HEK293T (cell line): ENCODE data around the gene SELENOM.

Source experiments
- ARNT ChIP-seq: fragments of 450-650 bp; IDR thresholded peaks from 2 replicates; pipeline ENCODE4 v1.6.1; 2017; ENCODE audit warnings: mild to moderate bottlenecking
- BHLHE40 ChIP-seq: fragments of 450-650 bp; IDR thresholded peaks from 2 replicates; pipeline ENCODE4 v1.6.1; 2016; ENCODE audit warnings: mild to moderate bottlenecking, moderate library complexity, borderline replicate concordance
- FOXA1 ChIP-seq: fragments of 450-650 bp; IDR thresholded peaks from 2 replicates; pipeline ENCODE4 v1.6.1; 2016; ENCODE audit warnings: mild to moderate bottlenecking
- FOXM1 ChIP-seq: fragments of 450-650 bp; IDR thresholded peaks from 2 replicates; pipeline ENCODE4 v1.6.1; 2017; ENCODE audit warnings: mild to moderate bottlenecking, borderline replicate concordance
- HDGF ChIP-seq: fragments of 450-650 bp; IDR thresholded peaks from 2 replicates; pipeline ENCODE4 v1.6.1; 2017; ENCODE audit warnings: antibody characterized with exemption, borderline replicate concordance
- LEF1 ChIP-seq: fragments of 450-650 bp; IDR thresholded peaks from 2 replicates; pipeline ENCODE4 v1.6.1; 2017; ENCODE audit warnings: mild to moderate bottlenecking, borderline replicate concordance
- NFRKB ChIP-seq: fragments of 450-650 bp; IDR thresholded peaks from 2 replicates; pipeline ENCODE4 v1.6.1; 2016; ENCODE audit warnings: mild to moderate bottlenecking, moderate library complexity
- SUZ12 ChIP-seq: fragments of 450-650 bp; IDR thresholded peaks from 2 replicates; pipeline ENCODE4 v1.6.1; 2016; ENCODE audit warnings: mild to moderate bottlenecking
- TARDBP ChIP-seq: fragments of 450-650 bp; IDR thresholded peaks from 2 replicates; pipeline ENCODE4 v1.6.1; 2016

GRCh38 chr22:31137721-31138120, 30.4 kb upstream of the SELENOM start:
- no peak for TF ChIP-seq TARDBP
- no peak for TF ChIP-seq FOXM1
- TF ChIP-seq SUZ12: no peak
- no peak for TF ChIP-seq NFRKB
- TF ChIP-seq BHLHE40: no peak
- TF ChIP-seq LEF1: no peak
- no peak for TF ChIP-seq ARNT
- no peak for TF ChIP-seq FOXA1
- TF ChIP-seq HDGF: no peak
